Progenitor cell of endocrine pancreas (in vitro differentiated cells): Measurements from ENCODE around the gene TMEM135. TPM values are rescaled to one million over a fixed set of nuclear protein-coding genes. Genes with fewer than 3 reads are reported as not detected.

Source experiments
- DNase-seq: peaks from one replicate; pipeline ENCODE4 v3.0.0; 2021; ENCODE audit warnings: low spot score; ENCODE audit not compliant: unreplicated experiment
- H3K27ac Mint-ChIP-seq: 2 replicates; pipeline ENCODE4 v1.8.0; 2021; ENCODE audit warnings: mild to moderate bottlenecking, moderate library complexity, mixed read lengths
- H3K27me3 Mint-ChIP-seq: 2 replicates; pipeline ENCODE4 v1.8.0; 2021; ENCODE audit warnings: mixed read lengths
- H3K36me3 Mint-ChIP-seq: 2 replicates; pipeline ENCODE4 v1.8.0; 2022; ENCODE audit warnings: mixed read lengths; ENCODE audit not compliant: insufficient read depth
- H3K4me1 Mint-ChIP-seq: 2 replicates; pipeline ENCODE4 v1.8.0; 2021; ENCODE audit warnings: low read depth, mixed read lengths
- H3K4me3 Mint-ChIP-seq: 2 replicates; pipeline ENCODE4 v1.8.0; 2021; ENCODE audit warnings: low read depth, mild to moderate bottlenecking, moderate library complexity, mixed read lengths
- H3K9me3 Mint-ChIP-seq: 2 replicates; pipeline ENCODE4 v1.8.0; 2021; ENCODE audit warnings: low read depth, mixed read lengths
- CTCF ChIP-seq: fragments of 200-600 bp; sonication (generic); IDR thresholded peaks from one replicate; pipeline ENCODE4 v1.5.0; 2021; ENCODE audit warnings: antibody characterized with exemption, mild to moderate bottlenecking; ENCODE audit not compliant: unreplicated experiment
- total RNA-seq: library from RNA; stranded (reverse); gene quantifications from 2 replicates; pipeline ENCODE4 v1.2.1, GENCODE V29; 2021

TMEM135 gene
- total RNA-seq, 1 donor from 2014 or later: 33.0 TPM

GRCh38 chr11:87031433-87032170, 6.1 kb upstream of the TMEM135 start:
- Mint-ChIP-seq H3K4me1 (peaks cover 8% of the 10 kb centered on the region), H3K27ac (no peak overlapping the region), H3K9me3 (peaks cover 2% of the 10 kb centered on the region), H3K4me3 (no peak overlapping the region), H3K36me3 (no peaks in the 10 kb centered on the region), H3K27me3 (no peaks in the 10 kb centered on the region)
- no peak for DNase-seq
- no peak for TF ChIP-seq CTCF

GRCh38 chr11:87033561-87033960, 4.2 kb upstream of the TMEM135 start:
- H3K9me3 Mint-ChIP-seq: no peaks in the 10 kb centered on the region
- H3K36me3 Mint-ChIP-seq: no peaks in the 10 kb centered on the region
- peaks cover 15% of the 10 kb centered on the region for H3K4me1 Mint-ChIP-seq
- no peak overlapping the region for H3K27ac Mint-ChIP-seq
- DNase-seq: no peak
- H3K27me3 Mint-ChIP-seq: no peaks in the 10 kb centered on the region
- H3K4me3 Mint-ChIP-seq: no peak overlapping the region
- no peak for TF ChIP-seq CTCF

GRCh38 chr11:87035976-87036583, 1.7 kb upstream of the TMEM135 start:
- no peak for DNase-seq
- peaks cover 3% of the 10 kb centered on the region for H3K36me3 Mint-ChIP-seq
- H3K9me3 Mint-ChIP-seq: no peaks in the 10 kb centered on the region
- peak overlapping the region; percentile 98 for H3K4me3 Mint-ChIP-seq
- no peak for TF ChIP-seq CTCF
- no peaks in the 10 kb centered on the region for H3K27me3 Mint-ChIP-seq
- H3K4me1 Mint-ChIP-seq: peaks cover 26% of the 10 kb centered on the region
- H3K27ac Mint-ChIP-seq: no peak overlapping the region

- Mint-ChIP-seq H3K4me1 (peaks cover 26% of the 10 kb centered on the region), H3K4me3 (peak overlapping the region; percentile 98), H3K27ac (peak overlapping the region; percentile 93), H3K27me3 (no peaks in the 10 kb centered on the region), H3K9me3 (no peaks in the 10 kb centered on the region), H3K36me3 (peaks cover 3% of the 10 kb centered on the region)
- peak; percentile 10 for DNase-seq
- TF ChIP-seq CTCF: no peak
Measured at GRCh38 chr11:87036756-87037449, 831 bp upstream of the TMEM135 start.

GRCh38 chr11:87038235-87038977, 672 bp downstream of the TMEM135 start:
- Mint-ChIP-seq H3K4me1 (peaks cover 26% of the 10 kb centered on the region), H3K9me3 (peaks cover 3% of the 10 kb centered on the region), H3K36me3 (peaks cover 8% of the 10 kb centered on the region), H3K27me3 (no peaks in the 10 kb centered on the region), H3K27ac (peak overlapping the region; percentile 93), H3K4me3 (peak overlapping the region; percentile 98)
- no peak for DNase-seq
- no peak for TF ChIP-seq CTCF
